Left lung (tissue), 10 donors: ENCODE data around the gene CAV2. TPM values are rescaled to one million over a fixed set of nuclear protein-coding genes. Genes with fewer than 3 reads are reported as not detected.

Experiments used
- ATAC-seq: fragments of 200-7000 bp; cut with Tn5 transposase; one replicate; pipeline ENCODE4 v1.9.1; 2020; ENCODE audit warnings: moderate library complexity
- DNase-seq, 4 donors: peaks; one replicate each; pipeline ENCODE4 v3.0.0-alpha.2; 2013 to 2020
- H3K27ac ChIP-seq, 2 donors: fragments of 200-600 bp; sonication (generic) in 1 of 2; one replicate each; pipeline versions ENCODE4 v1.5.0 to v1.8.0; 2020 to 2021
- H3K27me3 ChIP-seq, 2 donors: fragments of 200-600 bp; sonication (generic) in 1 of 2; one replicate each; pipeline versions ENCODE4 v1.5.0 to v1.8.0; 2020 to 2021
- H3K36me3 ChIP-seq, 2 donors: fragments of 200-600 bp; sonication (generic) in 1 of 2; one replicate each; pipeline versions ENCODE4 v1.5.0 to v1.8.0; 2020 to 2021
- H3K4me1 ChIP-seq, 2 donors: fragments of 200-600 bp; one replicate each; pipeline ENCODE4 v1.8.0; 2021
- H3K4me3 ChIP-seq, 2 donors: fragments of 200-600 bp; sonication (generic) in 1 of 2; one replicate each; pipeline versions ENCODE4 v1.5.0 to v1.8.0; 2020 to 2021; ENCODE audit warnings: mild to moderate bottlenecking in 1 of 2
- H3K9me3 ChIP-seq, 2 donors: fragments of 200-600 bp; sonication (generic) in 1 of 2; one replicate each; pipeline versions ENCODE4 v1.5.0 to v1.8.0; 2020 to 2021
- CTCF ChIP-seq, 2 donors: fragments of 200-600 bp; sonication (generic) in 1 of 2; IDR thresholded peaks; one replicate each; pipeline versions ENCODE4 v1.5.0 to v1.8.0; 2021; ENCODE audit warnings: antibody characterized with exemption in 2 of 2
- intact Hi-C, 2 donors: fragments of 100-400 bp; cut with DNase I; formaldehyde crosslinking; loops; one replicate each; pipeline versions ENCODE4 v1.11.2 to v1.14.2; 2022
- polyA plus RNA-seq, 6 donors: library from polyadenylated mRNA; unstranded; fragments of 120-200 nt; gene quantifications; one replicate each; pipeline ENCODE4 v1.2.1, GENCODE V29; 2013; ENCODE audit not compliant: insufficient read length in 6 of 6
- total RNA-seq, 2 donors: library from RNA; stranded (reverse); fragmentation: NEBNext Ultra II Directional; extraction: Animal tissue kit (Norgen Biotek cat#: 25700); gene quantifications; one replicate each; pipeline ENCODE4 v1.2.1, GENCODE V29; 2021
- donor health status: DM: no; HTN: yes; CAD: no.
- donor health status: DM: no; HTN: no; CAD: no.

The CAV2 gene
- total and polyA plus RNA-seq, 8 donors, result 85.2 to 210 (median 91.4) TPM

- DNase-seq (no peak), ATAC-seq (no peak)
- H3K4me3 ChIP-seq, result no peak overlapping the region
- no peaks in the 10 kb centered on the region for H3K27me3 ChIP-seq
- no peaks in the 10 kb centered on the region for H3K9me3 ChIP-seq
- intact Hi-C loops, result no loop called here
- TF ChIP-seq CTCF (IDR thresholded peaks at IDR 0.05), result no peak
- H3K27ac ChIP-seq, result no peak overlapping the region
- no peaks in the 10 kb centered on the region for H3K36me3 ChIP-seq
- no peaks in the 10 kb centered on the region for H3K4me1 ChIP-seq
Observed at GRCh38 chr7:116454377-116454776, 45.2 kb upstream of the CAV2 start.

DNA sequence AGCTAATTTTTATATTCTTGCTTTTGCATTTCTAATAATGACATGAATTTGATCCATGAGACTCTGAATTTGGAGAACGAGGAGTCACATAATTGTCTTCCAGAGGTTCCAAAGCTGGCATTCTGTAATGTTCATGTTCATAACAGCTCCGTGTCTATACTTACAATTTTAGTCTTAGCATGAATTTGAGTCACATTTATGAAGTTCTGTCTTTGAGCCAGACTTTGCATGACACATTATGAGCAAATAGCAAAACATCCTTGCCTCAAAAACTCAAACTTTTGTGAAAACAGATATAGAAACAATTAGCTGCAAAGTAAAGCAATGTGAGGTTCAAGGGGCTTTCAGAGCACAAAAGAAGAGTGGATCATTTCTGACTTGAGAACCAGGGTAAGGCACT is 44.5 kb upstream of the CAV2 start:
- no peak for DNase-seq
- H3K27ac ChIP-seq, result no peak overlapping the region
- TF ChIP-seq CTCF (IDR thresholded peaks at IDR 0.05), result no peak
- intact Hi-C loops, result no loop called here
- no peaks in the 10 kb centered on the region for H3K4me1 ChIP-seq
- no peaks in the 10 kb centered on the region for H3K36me3 ChIP-seq
- ATAC-seq, result no peak
- H3K27me3 ChIP-seq, result no peaks in the 10 kb centered on the region
- H3K9me3 ChIP-seq, result no peaks in the 10 kb centered on the region
- no peak overlapping the region for H3K4me3 ChIP-seq

DNA sequence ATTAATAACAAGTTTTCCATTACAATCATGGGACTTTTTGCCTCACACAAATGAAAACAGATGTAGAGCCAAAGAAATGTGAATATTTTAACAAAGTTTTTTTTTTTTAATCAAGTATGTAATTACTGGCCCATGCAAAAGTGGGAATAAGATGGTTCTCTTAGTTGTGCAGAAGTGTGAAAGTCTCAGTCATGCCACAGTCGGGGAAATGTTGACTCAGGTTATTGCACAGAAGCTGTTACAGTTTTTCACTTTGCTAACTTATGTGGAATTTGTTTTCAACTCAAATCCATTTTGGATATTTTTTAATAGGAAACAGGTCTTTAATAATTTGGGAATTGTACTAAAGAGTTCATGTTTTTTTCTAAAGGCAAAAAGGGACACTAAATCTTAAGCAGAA is 44.0 kb upstream of the CAV2 start:
- Histone ChIP-seq H3K9me3 (no peaks in the 10 kb centered on the region), H3K4me3 (no peak overlapping the region), H3K27ac (no peak overlapping the region), H3K27me3 (no peaks in the 10 kb centered on the region), H3K36me3 (no peaks in the 10 kb centered on the region), H3K4me1 (no peaks in the 10 kb centered on the region)
- ATAC-seq (no peak), DNase-seq (no peak)
- TF ChIP-seq CTCF (IDR thresholded peaks at IDR 0.05), result no peak
- intact Hi-C loops, result no loop called here

DNA sequence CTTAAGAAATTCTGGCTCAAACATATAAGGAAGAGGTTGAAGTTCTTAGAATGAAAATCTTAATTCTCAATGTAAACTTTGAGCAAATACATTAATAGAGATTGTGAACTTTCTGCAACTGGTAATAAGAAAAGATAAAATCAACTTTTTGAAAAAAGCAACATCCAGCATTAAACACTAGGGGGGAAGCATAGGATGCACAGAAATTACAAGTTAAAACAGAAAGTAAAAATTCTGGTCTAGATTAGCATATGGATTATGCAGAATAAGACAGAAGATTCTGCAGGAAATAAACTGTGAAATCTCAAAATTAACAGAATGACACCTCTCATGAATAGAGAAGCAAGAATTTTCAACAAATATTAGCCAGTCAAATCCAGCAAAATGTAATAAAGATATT is 38.0 kb upstream of the CAV2 start:
- ATAC-seq, result no peak

DNA sequence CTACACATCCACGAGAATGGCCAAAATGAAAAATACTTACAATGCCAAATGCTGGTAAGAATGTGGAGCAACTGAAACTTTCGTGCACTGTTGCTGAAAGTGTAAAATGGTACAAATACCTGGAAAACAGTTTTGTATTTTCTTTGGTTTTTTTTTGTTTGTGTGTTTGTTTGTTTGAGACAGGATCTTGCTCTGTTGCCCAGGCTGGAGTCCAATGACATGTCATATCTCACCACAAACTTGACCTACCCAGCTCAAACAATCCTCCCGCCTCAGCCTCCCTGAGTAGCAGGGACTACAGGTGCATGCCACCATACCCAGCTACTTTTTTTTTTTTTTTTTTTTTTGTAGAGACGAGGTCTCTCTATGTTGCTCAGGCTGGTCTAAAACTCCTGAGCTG is 35.6 kb upstream of the CAV2 start:
- Histone ChIP-seq H3K4me3 (no peak overlapping the region), H3K27me3 (no peaks in the 10 kb centered on the region), H3K27ac (no peak overlapping the region), H3K36me3 (no peaks in the 10 kb centered on the region), H3K9me3 (no peaks in the 10 kb centered on the region), H3K4me1 (no peaks in the 10 kb centered on the region)
- ATAC-seq (no peak), DNase-seq (no peak)
- intact Hi-C loops, result no loop called here
- TF ChIP-seq CTCF (IDR thresholded peaks at IDR 0.05), result no peak

More for the DNA sequence above, 38.0 kb upstream of the CAV2 start:
- no peak for TF ChIP-seq CTCF (IDR thresholded peaks at IDR 0.05)
- no peaks in the 10 kb centered on the region for H3K36me3 ChIP-seq
- H3K27me3 ChIP-seq, result no peaks in the 10 kb centered on the region
- no peak overlapping the region for H3K4me3 ChIP-seq
- no peak for DNase-seq
- no peaks in the 10 kb centered on the region for H3K9me3 ChIP-seq
- intact Hi-C loops, result no loop called here
- no peaks in the 10 kb centered on the region for H3K4me1 ChIP-seq
- no peak overlapping the region for H3K27ac ChIP-seq
